NCI-H2081 (cell line): Measurements from ENCODE around the gene CLSTN3.

Source experiments
- DNase-seq, 2 experiments: peaks; one replicate each; lab custom pipeline; 2025; lab: John Stamatoyannopoulos, UW

Gene CLSTN3

DNA sequence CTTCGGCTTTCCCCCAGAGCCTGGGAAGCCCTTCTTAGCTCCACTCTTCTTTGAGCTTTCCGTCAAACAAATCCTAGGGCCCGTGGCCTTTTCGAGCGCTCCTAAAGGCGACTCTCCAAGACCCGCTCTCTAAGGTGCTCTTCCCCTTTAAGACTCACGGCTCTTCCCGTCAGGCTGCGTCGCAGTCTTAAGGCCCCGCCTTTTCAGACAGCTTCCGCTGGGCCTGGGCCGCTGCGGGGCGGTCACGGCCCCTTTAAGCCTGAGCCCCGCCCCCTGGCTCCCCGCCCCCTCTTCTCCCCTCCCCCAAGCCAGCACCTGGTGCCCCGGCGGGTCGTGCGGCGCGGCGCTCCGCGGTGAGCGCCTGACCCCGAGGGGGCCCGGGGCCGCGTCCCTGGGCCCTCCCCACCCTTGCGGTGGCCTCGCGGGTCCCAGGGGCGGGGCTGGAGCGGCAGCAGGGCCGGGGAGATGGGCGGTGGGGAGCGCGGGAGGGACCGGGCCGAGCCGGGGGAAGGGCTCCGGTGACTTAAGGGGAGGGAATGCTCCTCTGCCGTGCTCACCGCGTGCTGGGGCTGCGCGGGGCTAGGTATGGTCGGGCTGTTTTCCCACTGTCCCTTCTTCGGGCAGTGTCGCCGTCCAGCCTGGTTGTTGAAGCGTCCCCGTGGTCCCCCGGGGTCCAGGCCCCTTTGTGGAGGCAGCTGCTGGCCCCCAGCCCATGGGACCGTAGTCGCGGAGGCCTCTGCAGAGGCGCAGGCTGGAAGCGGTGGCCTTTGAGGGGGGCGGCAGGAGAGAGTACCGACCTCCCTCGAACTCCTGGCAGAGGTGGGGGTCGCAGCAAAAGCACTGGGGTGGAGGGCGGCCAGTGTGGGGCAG lies 59.5 kb downstream of the CLSTN3 start, which contains the start of gene PEX5:
Gene PEX5, plus strand, starts transcription at position 289 of the 870 bp plus-strand sequence. CDS start 692 bp downstream, outside the sequence.
- DNase-seq, result peak; percentile 90 to 92

DNA sequence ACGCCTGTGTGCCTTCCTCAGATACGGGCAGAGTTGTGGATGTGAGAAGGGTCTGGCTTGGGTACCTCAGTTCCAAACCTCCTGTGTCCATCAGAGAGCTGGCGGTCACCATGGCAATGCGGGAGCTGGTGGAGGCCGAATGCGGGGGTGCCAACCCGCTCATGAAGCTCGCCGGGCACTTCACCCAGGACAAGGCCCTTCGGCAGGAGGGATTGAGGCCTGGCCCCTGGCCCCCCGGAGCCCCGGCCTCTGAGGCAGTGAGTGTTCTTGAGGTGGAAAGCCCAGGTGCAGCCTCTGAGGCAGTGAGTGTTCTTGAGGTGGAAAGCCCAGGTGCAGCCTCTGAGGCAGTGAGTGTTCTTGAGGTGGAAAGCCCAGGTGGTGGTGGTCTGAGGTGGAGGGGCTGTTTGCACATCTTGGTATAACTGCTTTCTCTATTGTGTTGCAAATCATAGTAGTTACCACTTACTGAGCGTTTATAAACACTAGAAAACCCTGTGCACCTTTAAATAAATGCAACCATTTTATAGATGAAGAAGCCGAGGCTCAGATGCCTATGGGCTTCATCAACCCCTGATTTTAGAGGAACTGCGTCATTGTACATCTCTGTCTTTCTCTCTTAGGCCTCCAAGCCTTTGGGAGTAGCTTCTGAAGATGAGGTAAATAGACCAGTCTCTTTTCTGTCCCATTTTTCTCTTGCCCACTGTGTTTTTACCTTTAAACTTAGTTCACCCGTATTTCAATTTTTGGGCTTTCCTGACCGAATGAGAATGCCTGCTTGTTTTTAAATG lies 60.3 kb downstream of the CLSTN3 start:
- peak in 1 of 2 experiments; percentile 27 for DNase-seq

DNA sequence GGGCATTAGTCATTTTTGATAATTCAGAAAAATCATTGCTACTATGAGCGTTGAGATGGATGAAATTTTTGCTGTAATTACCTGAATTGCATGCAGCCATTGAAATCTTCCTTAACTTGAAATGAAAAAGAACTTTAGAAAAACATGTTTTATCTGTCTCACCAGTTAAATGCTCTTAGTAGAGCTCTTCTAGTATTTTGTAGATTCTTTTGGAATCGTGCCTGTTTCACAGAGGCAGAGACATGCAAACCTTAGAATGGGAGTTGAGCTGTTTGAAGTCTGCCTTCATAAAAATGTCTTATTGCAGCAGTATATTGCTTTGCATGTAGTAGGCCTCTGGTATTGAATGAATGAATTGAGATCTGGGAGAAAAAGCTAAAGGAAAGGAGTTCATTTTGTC lies 63.5 kb downstream of the CLSTN3 start:
- DNase-seq, result no peak

DNA sequence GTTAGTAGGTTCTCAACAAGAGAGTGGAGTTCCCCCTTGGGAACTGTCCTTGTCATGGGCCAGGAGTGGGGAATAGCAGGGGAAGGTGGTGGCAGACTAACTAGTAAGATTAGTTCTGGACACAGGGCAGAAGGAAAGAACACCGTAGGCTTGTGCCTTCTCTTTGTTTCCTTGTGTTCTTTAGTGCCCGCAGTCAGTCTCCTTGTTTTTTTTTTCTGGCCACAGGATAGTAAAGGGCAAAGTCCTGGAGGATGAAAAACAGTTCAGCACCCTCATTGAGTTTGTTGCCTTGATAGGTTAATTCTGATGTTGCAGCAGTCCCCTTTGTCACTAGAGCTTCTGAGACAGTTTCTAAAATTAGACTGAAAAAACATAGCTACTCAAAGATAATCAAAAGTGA lies 67.7 kb downstream of the CLSTN3 start:
- DNase-seq, result no peak

DNA sequence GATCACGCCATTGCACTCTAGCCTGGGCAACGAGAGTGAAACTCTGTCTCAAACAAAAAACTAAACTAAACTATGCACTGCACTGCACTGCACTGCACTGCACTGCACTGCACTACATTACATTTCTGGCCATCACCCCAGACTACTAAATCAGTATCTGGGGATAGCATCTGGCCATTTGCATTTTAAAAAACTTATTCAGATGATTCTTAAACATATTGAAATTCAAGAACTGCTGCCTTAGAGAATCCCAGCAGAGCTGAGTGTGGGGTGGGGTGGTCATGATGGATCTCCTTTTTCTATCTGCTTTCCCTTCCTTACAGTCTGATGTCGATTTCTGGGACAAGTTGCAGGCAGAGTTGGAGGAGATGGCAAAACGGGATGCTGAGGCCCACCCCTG lies 72.9 kb downstream of the CLSTN3 start:
- DNase-seq, result no peak

DNA sequence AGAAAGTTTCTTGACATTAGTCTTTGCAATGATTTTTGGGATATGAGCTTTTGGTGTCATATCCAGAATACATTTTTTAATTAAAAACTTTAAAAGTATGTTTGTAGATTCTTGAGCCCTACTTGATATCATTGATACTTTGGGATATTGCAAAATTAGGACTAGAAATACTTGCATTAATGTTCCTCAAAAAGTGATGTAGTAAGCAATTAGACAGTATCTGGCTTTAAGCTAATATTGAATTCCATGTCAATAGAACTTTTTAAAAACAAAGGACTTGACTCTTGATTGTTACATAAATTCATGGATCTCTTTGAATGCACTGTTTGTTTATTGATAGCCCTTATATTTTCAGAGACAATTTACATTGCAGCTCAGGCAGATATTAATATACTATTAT lies 74.9 kb downstream of the CLSTN3 start:
- DNase-seq, result no peak

DNA sequence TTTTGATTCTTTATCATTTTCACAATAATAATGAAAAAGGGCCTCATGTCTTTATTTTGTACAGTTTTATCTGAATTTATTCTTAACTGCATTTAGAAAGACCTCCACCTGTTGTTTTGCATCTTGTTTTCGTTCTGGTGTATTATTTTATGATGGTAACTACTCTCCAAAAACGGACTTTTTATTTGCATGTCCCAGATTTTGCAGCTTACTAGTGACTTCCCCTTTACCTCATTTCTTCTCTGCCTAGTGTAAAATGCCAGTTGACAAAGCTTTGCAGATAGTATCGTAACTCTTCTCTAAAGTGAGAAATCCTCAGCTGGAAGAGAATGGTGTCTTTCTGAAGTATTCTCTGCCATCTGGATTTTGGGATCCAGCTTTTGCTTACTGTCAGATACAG lies 76.5 kb downstream of the CLSTN3 start:
- no peak for DNase-seq

DNA sequence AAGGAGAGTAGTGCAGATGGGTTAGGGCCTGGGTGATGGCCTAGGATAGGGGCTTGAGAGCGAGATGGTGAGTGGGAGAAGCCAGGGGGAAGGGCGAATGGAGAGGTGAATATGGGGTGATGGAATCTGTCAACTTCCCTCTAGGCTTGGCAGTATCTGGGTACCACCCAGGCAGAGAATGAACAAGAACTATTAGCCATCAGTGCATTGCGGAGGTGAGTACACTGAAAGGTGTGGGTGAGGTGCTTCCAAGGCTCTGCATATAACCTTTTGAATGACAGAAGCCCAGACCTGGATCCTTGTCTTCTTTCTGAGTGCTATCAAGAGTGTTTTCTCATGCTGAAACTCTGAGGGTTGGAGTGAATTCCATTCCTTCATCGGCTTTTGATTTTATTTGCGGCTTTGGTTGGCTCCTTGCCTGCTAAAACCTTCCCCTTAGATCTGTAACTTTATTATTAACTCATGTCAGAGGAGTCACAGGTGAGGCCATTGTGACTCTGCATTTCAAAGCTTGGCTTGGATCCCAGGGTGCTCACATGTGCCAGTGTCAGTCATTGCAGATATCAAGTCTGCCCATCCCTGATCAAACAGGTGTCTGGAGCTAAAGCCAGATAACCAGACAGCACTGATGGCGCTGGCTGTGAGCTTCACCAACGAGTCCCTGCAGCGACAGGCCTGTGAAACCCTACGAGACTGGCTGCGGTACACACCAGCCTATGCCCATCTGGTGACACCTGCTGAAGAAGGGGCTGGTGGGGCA lies 77.9 kb downstream of the CLSTN3 start:
- DNase-seq, result no peak
